Left lung (tissue), 10 donors: Measurements from ENCODE around the gene SIM1. TPM values are rescaled to one million over a fixed set of nuclear protein-coding genes. Genes with fewer than 3 reads are reported as not detected.

Experiments
- ATAC-seq: fragments of 200-7000 bp; cut with Tn5 transposase; one replicate; pipeline ENCODE4 v1.9.1; 2020; ENCODE audit warnings: moderate library complexity
- DNase-seq, 4 donors: peaks; one replicate each; pipeline ENCODE4 v3.0.0-alpha.2; 2013 to 2020
- H3K27ac ChIP-seq, 2 donors: fragments of 200-600 bp; sonication (generic) in 1 of 2; one replicate each; pipeline versions ENCODE4 v1.5.0 to v1.8.0; 2020 to 2021
- H3K27me3 ChIP-seq, 2 donors: fragments of 200-600 bp; sonication (generic) in 1 of 2; one replicate each; pipeline versions ENCODE4 v1.5.0 to v1.8.0; 2020 to 2021
- H3K36me3 ChIP-seq, 2 donors: fragments of 200-600 bp; sonication (generic) in 1 of 2; one replicate each; pipeline versions ENCODE4 v1.5.0 to v1.8.0; 2020 to 2021
- H3K4me1 ChIP-seq, 2 donors: fragments of 200-600 bp; one replicate each; pipeline ENCODE4 v1.8.0; 2021
- H3K4me3 ChIP-seq, 2 donors: fragments of 200-600 bp; sonication (generic) in 1 of 2; one replicate each; pipeline versions ENCODE4 v1.5.0 to v1.8.0; 2020 to 2021; ENCODE audit warnings: mild to moderate bottlenecking in 1 of 2
- H3K9me3 ChIP-seq, 2 donors: fragments of 200-600 bp; sonication (generic) in 1 of 2; one replicate each; pipeline versions ENCODE4 v1.5.0 to v1.8.0; 2020 to 2021
- CTCF ChIP-seq, 2 donors: fragments of 200-600 bp; sonication (generic) in 1 of 2; IDR thresholded peaks; one replicate each; pipeline versions ENCODE4 v1.5.0 to v1.8.0; 2021; ENCODE audit warnings: antibody characterized with exemption in 2 of 2
- intact Hi-C, 2 donors: fragments of 100-400 bp; cut with DNase I; formaldehyde crosslinking; loops; one replicate each; pipeline versions ENCODE4 v1.11.2 to v1.14.2; 2022
- polyA plus RNA-seq, 6 donors: library from polyadenylated mRNA; unstranded; fragments of 120-200 nt; gene quantifications; one replicate each; pipeline ENCODE4 v1.2.1, GENCODE V29; 2013; ENCODE audit not compliant: insufficient read length in 6 of 6
- total RNA-seq, 2 donors: library from RNA; stranded (reverse); fragmentation: NEBNext Ultra II Directional; extraction: Animal tissue kit (Norgen Biotek cat#: 25700); gene quantifications; one replicate each; pipeline ENCODE4 v1.2.1, GENCODE V29; 2021
- donor health status: DM: no; HTN: yes; CAD: no.
- donor health status: DM: no; HTN: no; CAD: no.

The SIM1 gene
- total and polyA plus RNA-seq, 8 donors: 0.03 to 0.32 (median 0.08) TPM; not detected in 3

GRCh38 chr6:100353276-100354015 lies 111.3 kb downstream of the SIM1 start:
- Histone ChIP-seq H3K9me3 (no peaks in the 10 kb centered on the region), H3K4me1 (no peaks in the 10 kb centered on the region), H3K36me3 (no peaks in the 10 kb centered on the region), H3K4me3 (no peak overlapping the region), H3K27me3 (no peaks in the 10 kb centered on the region), H3K27ac (no peak overlapping the region)
- no peak for DNase-seq
- ATAC-seq: no peak
- intact Hi-C loops: no loop called here
- no peak for TF ChIP-seq CTCF (IDR thresholded peaks at IDR 0.05)

GRCh38 chr6:100350139-100350538 lies 114.6 kb downstream of the SIM1 start:
- Histone ChIP-seq H3K9me3 (no peaks in the 10 kb centered on the region), H3K4me3 (no peak overlapping the region), H3K4me1 (no peaks in the 10 kb centered on the region), H3K36me3 (no peaks in the 10 kb centered on the region), H3K27me3 (no peaks in the 10 kb centered on the region), H3K27ac (no peak overlapping the region)
- intact Hi-C loops: no loop called here
- ATAC-seq (no peak), DNase-seq (no peak)
- no peak for TF ChIP-seq CTCF (IDR thresholded peaks at IDR 0.05)

- ATAC-seq: no peak
- DNase-seq: no peak
- no peaks in the 10 kb centered on the region for H3K27me3 ChIP-seq
- no peak overlapping the region for H3K27ac ChIP-seq
- H3K4me1 ChIP-seq: no peaks in the 10 kb centered on the region
- H3K36me3 ChIP-seq: no peaks in the 10 kb centered on the region
- no peak for TF ChIP-seq CTCF (IDR thresholded peaks at IDR 0.05)
- no peaks in the 10 kb centered on the region for H3K9me3 ChIP-seq
- intact Hi-C loops: no loop called here
- no peak overlapping the region for H3K4me3 ChIP-seq
These were observed 115.4 kb downstream of the SIM1 start for GRCh38 chr6:100349366-100349765.

GRCh38 chr6:100347901-100348550 lies 116.7 kb downstream of the SIM1 start:
- H3K27me3 ChIP-seq: no peaks in the 10 kb centered on the region
- no peaks in the 10 kb centered on the region for H3K4me1 ChIP-seq
- H3K36me3 ChIP-seq: no peaks in the 10 kb centered on the region
- ATAC-seq (no peak), DNase-seq (no peak)
- no peak overlapping the region for H3K27ac ChIP-seq
- intact Hi-C loops: no loop called here
- no peaks in the 10 kb centered on the region for H3K9me3 ChIP-seq
- no peak overlapping the region for H3K4me3 ChIP-seq
- TF ChIP-seq CTCF (IDR thresholded peaks at IDR 0.05): no peak

- Histone ChIP-seq H3K4me1 (no peaks in the 10 kb centered on the region), H3K27ac (no peak overlapping the region), H3K4me3 (no peak overlapping the region), H3K9me3 (no peaks in the 10 kb centered on the region), H3K27me3 (no peaks in the 10 kb centered on the region), H3K36me3 (no peaks in the 10 kb centered on the region)
- TF ChIP-seq CTCF (IDR thresholded peaks at IDR 0.05): no peak
- no peak for ATAC-seq
- no peak for DNase-seq
- intact Hi-C loops: no loop called here
These were observed 117.9 kb downstream of the SIM1 start for GRCh38 chr6:100346828-100347227.
